DND-41 (cell line): Measurements from ENCODE around the gene CKS1B.
"Not testable (repeated sequence)": the region's sequence is repeated elsewhere in the genome, so short reads cannot be mapped to it uniquely, and the experiment has no call there.

Experiments
- ATAC-seq: fragments of 200-7000 bp; cut with Tn5 transposase; 3 replicates; pipeline ENCODE4 v1.9.1; 2021; ENCODE audit warnings: low read depth; ENCODE audit not compliant: insufficient read depth
- DNase-seq: peaks from one replicate; pipeline ENCODE4 v3.0.0-alpha.2; 2020
- H2AFZ ChIP-seq: 2 replicates; pipeline ENCODE4 v1.6.0; 2012; ENCODE audit warnings: low read depth, low read length
- H3K27ac ChIP-seq: 2 replicates; pipeline ENCODE4 v1.5.1; 2012; ENCODE audit warnings: low read length, inconsistent platforms
- H3K27me3 ChIP-seq: fragments of 200-600 bp; sonication (generic); 2 replicates; pipeline ENCODE4 v1.6.0; 2012; ENCODE audit warnings: low read length, mild to moderate bottlenecking, inconsistent platforms; ENCODE audit not compliant: insufficient read depth, poor library complexity
- H3K36me3 ChIP-seq: 2 replicates; pipeline ENCODE4 v1.5.1; 2012; ENCODE audit warnings: low read length, inconsistent platforms; ENCODE audit not compliant: insufficient read depth
- H3K4me1 ChIP-seq: 2 replicates; pipeline ENCODE4 v1.5.1; 2012; ENCODE audit warnings: mild to moderate bottlenecking, low read length; ENCODE audit not compliant: insufficient read depth
- H3K4me2 ChIP-seq: 2 replicates; pipeline ENCODE4 v1.6.0; 2012; ENCODE audit warnings: mild to moderate bottlenecking, moderate library complexity, low read length, inconsistent platforms; ENCODE audit not compliant: insufficient read depth
- H3K4me3 ChIP-seq, 2 experiments: fragments of 200-600 bp in 1 of 2; shearing (Covaris generic) in 1 of 2; 2 replicates each; pipeline ENCODE4 v1.5.1; 2012 to 2016; ENCODE audit warnings: inconsistent platforms in 2 of 2, low read length in 2 of 2, mild to moderate bottlenecking in 2 of 2, low read depth in 1 of 2, moderate library complexity in 1 of 2
- H3K79me2 ChIP-seq: 2 replicates; pipeline ENCODE4 v1.6.0; 2012; ENCODE audit warnings: low read length, inconsistent platforms; ENCODE audit not compliant: insufficient read depth
- H3K9ac ChIP-seq: 2 replicates; pipeline ENCODE4 v1.6.0; 2012; ENCODE audit warnings: low read depth, mild to moderate bottlenecking, inconsistent platforms, low read length, moderate library complexity
- H3K9me3 ChIP-seq: 2 replicates; pipeline ENCODE4 v1.5.1; 2012; ENCODE audit warnings: low read length, moderate library complexity, mild to moderate bottlenecking, inconsistent platforms; ENCODE audit not compliant: insufficient read depth, severe bottlenecking
- H4K20me1 ChIP-seq: 2 replicates; pipeline ENCODE4 v1.6.0; 2012; ENCODE audit warnings: low read length; ENCODE audit not compliant: insufficient read depth
- CTCF ChIP-seq: IDR thresholded peaks from 2 replicates; pipeline ENCODE4 v1.5.1; 2012; ENCODE audit warnings: borderline replicate concordance, low read length, moderate library complexity, mild to moderate bottlenecking; ENCODE audit not compliant: poor library complexity, severe bottlenecking; ENCODE audit errors: extremely low read depth
- EZH2 ChIP-seq: IDR thresholded peaks from 3 replicates; pipeline ENCODE4 v1.6.1; 2012; ENCODE audit warnings: borderline replicate concordance, low read depth, mild to moderate bottlenecking, moderate library complexity, low read length, inconsistent platforms; ENCODE audit not compliant: severe bottlenecking

The CKS1B gene

GRCh38 chr1:154983776-154984466 is 9.4 kb downstream of the CKS1B start:
- H3K4me3 ChIP-seq: peak overlapping the region; percentile 71 to 75; a peak in 3 of 4 replicates
- peaks cover 37% of the 10 kb centered on the region for H3K36me3 ChIP-seq
- H3K27ac ChIP-seq: peak overlapping the region; percentile 77
- H3K4me2 ChIP-seq: peak overlapping the region; percentile 96
- TF ChIP-seq CTCF: peak; percentile 8
- no peak for TF ChIP-seq EZH2
- H3K9me3 ChIP-seq: no peaks in the 10 kb centered on the region
- no peaks in the 10 kb centered on the region for H3K27me3 ChIP-seq
- peak overlapping the region; percentile 77 for H2AFZ ChIP-seq
- H4K20me1 ChIP-seq: peaks cover 22% of the 10 kb centered on the region; the same call in 1 of the 2 replicates
- ATAC-seq (no peak), DNase-seq (no peak)
- peaks cover 39% of the 10 kb centered on the region for H3K79me2 ChIP-seq
- H3K4me1 ChIP-seq: peaks cover 39% of the 10 kb centered on the region
- H3K9ac ChIP-seq: peak overlapping the region; percentile 66

DNA sequence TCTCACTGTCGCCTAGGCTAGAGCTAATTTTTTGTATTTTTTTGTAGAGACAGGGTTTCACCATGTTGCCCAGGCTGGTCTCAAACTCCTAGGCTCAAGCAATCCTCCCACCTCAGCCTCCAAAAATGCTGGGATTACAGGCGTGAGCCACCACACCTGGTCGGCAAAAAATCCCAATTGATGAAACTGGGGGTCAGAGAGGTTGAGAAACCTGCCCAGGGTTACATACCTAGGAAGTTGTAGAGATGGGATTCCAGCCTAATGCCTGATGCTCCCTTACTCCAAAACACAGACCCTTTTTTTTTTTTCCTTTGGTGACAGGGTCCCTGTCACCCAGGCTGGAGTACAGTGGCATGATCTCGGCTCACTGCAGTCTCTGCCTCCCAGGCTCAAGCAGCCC is 12.3 kb downstream of the CKS1B start:
- not testable (repeated sequence) for H3K4me2 ChIP-seq, ATAC-seq, H3K9ac ChIP-seq, DNase-seq, H3K9me3 ChIP-seq, H3K27ac ChIP-seq, H3K27me3 ChIP-seq, H2AFZ ChIP-seq, H3K4me3 ChIP-seq
- H3K36me3 ChIP-seq: peaks cover 39% of the 10 kb centered on the region
- peaks cover 34% of the 10 kb centered on the region for H4K20me1 ChIP-seq
- peaks cover 27% of the 10 kb centered on the region for H3K79me2 ChIP-seq
- H3K4me1 ChIP-seq: peaks cover 24% of the 10 kb centered on the region

DNA sequence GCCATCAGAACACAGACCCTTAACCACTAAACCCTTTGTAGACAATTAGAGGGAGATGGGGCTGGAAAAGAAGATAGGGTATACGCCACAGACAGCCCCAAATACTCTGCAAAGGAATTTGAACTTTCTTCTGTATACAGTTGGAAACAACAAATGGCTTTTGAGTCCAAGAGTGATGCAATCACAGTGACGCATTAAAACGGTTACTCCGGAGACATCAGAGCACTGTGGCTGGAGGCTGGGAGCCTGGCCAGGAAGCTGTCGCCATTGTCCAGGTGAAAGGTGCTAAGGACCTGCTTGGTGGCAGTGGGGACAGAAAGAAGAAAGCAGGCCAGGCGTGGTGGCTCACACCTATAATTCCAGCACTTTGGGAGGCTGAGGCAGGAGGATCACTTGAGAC is 12.8 kb downstream of the CKS1B start:
- H3K36me3 ChIP-seq: peaks cover 39% of the 10 kb centered on the region
- peaks cover 25% of the 10 kb centered on the region for H3K79me2 ChIP-seq
- H3K9me3 ChIP-seq: no peaks in the 10 kb centered on the region
- TF ChIP-seq EZH2 (no peak), CTCF (no peak)
- H3K4me3 ChIP-seq: no peak overlapping the region
- no peak overlapping the region for H3K27ac ChIP-seq
- H3K9ac ChIP-seq: no peak overlapping the region
- H3K4me1 ChIP-seq: peaks cover 18% of the 10 kb centered on the region
- DNase-seq (no peak), ATAC-seq (no peak)
- H3K4me2 ChIP-seq: no peak overlapping the region
- peaks cover 34% of the 10 kb centered on the region for H4K20me1 ChIP-seq
- H2AFZ ChIP-seq: no peak overlapping the region
- H3K27me3 ChIP-seq: no peaks in the 10 kb centered on the region

DNA sequence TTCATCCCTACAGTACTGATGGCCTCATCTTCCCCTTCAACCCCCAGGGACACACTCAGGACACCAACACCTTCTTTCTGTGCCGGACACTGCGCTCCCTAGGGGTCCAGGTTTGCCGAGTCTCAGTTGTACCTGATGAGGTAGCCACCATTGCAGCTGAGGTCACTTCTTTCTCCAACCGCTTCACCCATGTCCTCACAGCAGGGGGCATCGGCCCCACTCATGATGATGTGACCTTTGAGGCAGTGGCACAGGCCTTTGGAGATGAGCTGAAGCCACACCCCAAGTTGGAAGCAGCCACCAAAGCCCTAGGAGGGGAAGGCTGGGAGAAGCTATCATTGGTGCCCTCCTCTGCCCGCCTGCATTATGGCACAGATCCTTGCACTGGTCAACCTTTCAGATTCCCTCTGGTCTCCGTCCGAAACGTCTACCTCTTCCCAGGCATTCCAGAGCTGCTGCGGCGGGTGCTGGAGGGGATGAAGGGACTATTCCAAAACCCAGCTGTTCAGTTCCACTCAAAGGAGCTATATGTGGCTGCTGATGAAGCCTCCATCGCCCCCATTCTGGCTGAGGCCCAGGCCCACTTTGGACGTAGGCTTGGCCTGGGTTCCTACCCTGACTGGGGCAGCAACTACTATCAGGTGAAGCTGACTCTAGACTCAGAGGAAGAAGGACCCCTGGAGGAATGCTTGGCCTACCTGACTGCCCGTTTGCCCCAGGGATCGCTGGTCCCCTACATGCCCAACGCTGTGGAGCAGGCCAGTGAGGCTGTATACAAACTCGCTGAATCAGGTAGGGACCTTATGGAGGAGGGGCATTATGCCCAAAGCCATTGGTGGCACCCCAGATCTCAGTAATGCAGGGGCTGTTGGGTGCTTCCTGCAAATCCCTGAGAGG is 13.8 kb downstream of the CKS1B start:
- peaks cover 18% of the 10 kb centered on the region for H3K79me2 ChIP-seq
- H3K4me3 ChIP-seq: no peak overlapping the region
- H2AFZ ChIP-seq: no peak overlapping the region
- DNase-seq (no peak), ATAC-seq (no peak)
- peaks cover 39% of the 10 kb centered on the region for H3K36me3 ChIP-seq
- peaks cover 13% of the 10 kb centered on the region for H3K4me1 ChIP-seq
- no peak for TF ChIP-seq EZH2
- peak; percentile 7 for TF ChIP-seq CTCF
- no peaks in the 10 kb centered on the region for H3K27me3 ChIP-seq
- H3K9ac ChIP-seq: no peak overlapping the region
- no peaks in the 10 kb centered on the region for H3K9me3 ChIP-seq
- H4K20me1 ChIP-seq: peaks cover 40% of the 10 kb centered on the region
- no peak overlapping the region for H3K4me2 ChIP-seq
- H3K27ac ChIP-seq: no peak overlapping the region
